ENCODE results near the gene HDAC4.

GRCh38 chr2:239049421-239050251 lies 351.2 kb downstream of the HDAC4 start:
- TF ChIP-seq CTCF (IDR thresholded peaks at IDR 0.05), result no peak
- no peak for TF ChIP-seq POLR2A (IDR thresholded peaks at IDR 0.05)

All from testis (tissue), 2 donors.